Spleen (tissue), 7 donors: ENCODE data around the gene BAIAP2L2.

ENCODE experiments used
- CTCF ChIP-seq, 11 experiments: fragments of 200-600 bp in 7 of 11; fragments of 450-650 bp in 4 of 11; sonication (generic) in 4 of 11; IDR thresholded peaks in 8 of 11; conservative IDR thresholded peaks in 3 of 11; 1 replicate in 7 of 11; 2 replicates in 4 of 11; pipeline versions ENCODE4 v1.4.0 to v1.8.0; 2016 to 2021; ENCODE audit warnings: antibody characterized with exemption in 11 of 11, inconsistent platforms in 4 of 11, mild to moderate bottlenecking in 1 of 11
- POLR2A ChIP-seq, 3 donors: fragments of 450-650 bp; IDR thresholded peaks; one replicate each; pipeline ENCODE4 v1.5.1; 2017; ENCODE audit warnings: antibody characterized with exemption in 3 of 3, mild to moderate bottlenecking in 1 of 3
- POLR2AphosphoS5 ChIP-seq, 3 donors: sonication (generic); formaldehyde crosslinking; IDR thresholded peaks; one replicate each; pipeline ENCODE4 v1.5.1; 2017; ENCODE audit warnings: antibody characterized with exemption in 3 of 3
- donor health status: DM: no; HTN: no; CAD: no; lungs with moderate emphysema.
- donor health status: DM: no; HTN: no; CAD: no.
- donor health status: DM: no; HTN: no; CAD: no.

DNA sequence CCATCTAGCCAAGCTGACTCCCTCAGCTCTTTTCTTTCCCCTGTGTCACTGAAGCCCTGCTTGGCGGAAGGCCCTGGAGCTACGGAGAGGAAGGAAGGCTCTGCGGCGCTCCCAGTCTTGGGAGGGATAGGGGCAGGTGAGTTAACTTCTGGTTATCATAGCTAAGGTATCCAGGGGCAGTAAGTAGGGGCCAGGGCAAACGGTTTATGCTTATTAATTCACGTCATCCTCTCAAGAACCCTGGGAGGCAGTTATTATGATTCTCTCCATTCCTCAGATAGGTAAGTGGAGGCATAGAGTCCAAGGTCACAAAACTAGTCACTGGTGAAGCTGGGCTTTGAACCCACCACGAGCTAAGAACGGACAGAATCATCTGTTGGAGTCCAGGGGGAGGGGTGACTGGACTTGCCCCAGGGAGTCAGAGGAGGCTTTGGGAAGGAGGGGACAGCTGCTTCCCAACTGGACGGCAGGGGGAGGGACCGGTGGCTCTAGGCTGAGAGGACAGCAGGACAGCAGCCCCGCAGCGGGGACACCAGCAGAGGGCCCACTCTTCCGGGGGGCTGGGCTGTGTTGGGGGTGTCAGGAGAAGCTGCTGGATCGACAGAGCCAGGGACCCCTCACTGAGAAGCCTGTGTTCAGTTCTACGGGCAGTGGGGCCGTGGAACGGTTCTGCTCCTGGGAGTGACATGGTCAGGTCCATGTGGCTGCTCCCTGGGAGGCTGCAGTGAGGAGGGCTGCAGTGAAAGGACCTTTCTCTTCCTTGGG is 3.5 kb downstream of the BAIAP2L2 start:
- TF ChIP-seq CTCF (IDR thresholded peaks at IDR 0.05 in 8 of 11, conservative IDR thresholded peaks at IDR 0.05 in 3 of 11) (no peak), POLR2A (IDR thresholded peaks at IDR 0.05) (no peak), POLR2AphosphoS5 (IDR thresholded peaks at IDR 0.05) (no peak)
